Heart right ventricle (tissue), 16 donors: Measurements from ENCODE around the gene PTPRD. TPM values are rescaled to one million over a fixed set of nuclear protein-coding genes. Genes with fewer than 3 reads are reported as not detected.
A peak's percentile ranks its signal among the peaks of the same experiment; 100 is the strongest.

Source experiments
- ATAC-seq, 8 donors: fragments of 200-7000 bp; cut with Tn5 transposase; one replicate each; pipeline ENCODE4 v1.9.1; 2020; ENCODE audit warnings: mild to moderate bottlenecking in 8 of 8, moderate library complexity in 8 of 8, moderate number of reproducible peaks in 1 of 8
- DNase-seq, 2 donors: peaks; one replicate each; pipeline ENCODE4 v3.0.0-alpha.2; 2020
- H3K27ac ChIP-seq, 10 donors: fragments of 200-600 bp; sonication (generic) in 2 of 10; one replicate each; pipeline versions ENCODE4 v1.5.0 to v1.8.0; 2020 to 2022; ENCODE audit warnings: mild to moderate bottlenecking in 3 of 10
- H3K27me3 ChIP-seq, 7 donors: fragments of 200-600 bp; one replicate each; pipeline ENCODE4 v1.8.0; 2021 to 2022; ENCODE audit warnings: mild to moderate bottlenecking in 2 of 7
- H3K36me3 ChIP-seq, 9 donors: fragments of 200-600 bp; sonication (generic) in 1 of 9; one replicate each; pipeline versions ENCODE4 v1.5.0 to v1.8.0; 2020 to 2022; ENCODE audit warnings: mild to moderate bottlenecking in 2 of 9
- H3K4me1 ChIP-seq, 9 donors: fragments of 200-600 bp; sonication (generic) in 1 of 9; one replicate each; pipeline versions ENCODE4 v1.5.0 to v1.8.0; 2020 to 2022; ENCODE audit warnings: mild to moderate bottlenecking in 4 of 9
- H3K4me3 ChIP-seq, 10 donors: fragments of 200-600 bp; sonication (generic) in 2 of 10; one replicate each; pipeline versions ENCODE4 v1.5.0 to v1.8.0; 2020 to 2022; ENCODE audit warnings: mild to moderate bottlenecking in 7 of 10, moderate library complexity in 2 of 10
- H3K9me3 ChIP-seq, 11 donors: fragments of 200-600 bp in 10 of 11; sonication (generic) in 2 of 11; one replicate each; pipeline versions ENCODE4 v1.5.0 to v1.8.0; 2013 to 2022; ENCODE audit warnings: mild to moderate bottlenecking in 2 of 11, control low read depth in 1 of 11, moderate library complexity in 1 of 11
- CTCF ChIP-seq, 9 donors: fragments of 200-600 bp; sonication (generic) in 2 of 9; IDR thresholded peaks; one replicate each; pipeline versions ENCODE4 v1.5.0 to v1.8.0; 2021 to 2022; ENCODE audit warnings: antibody characterized with exemption in 9 of 9, mild to moderate bottlenecking in 5 of 9, moderate library complexity in 1 of 9
- WGBS, 2 donors: extraction: QIAGEN DNeasy Blood & Tissue Kit; methylation state at CpG; one replicate each; pipeline ENCODE4 v1.1.7; 2013; ENCODE audit warnings: inconsistent platforms in 1 of 2; 5-methylcytosine and 5-hydroxymethylcytosine counted together
- intact Hi-C, 10 donors: fragments of 100-400 bp; cut with DNase I; formaldehyde crosslinking; loops; one replicate each; pipeline versions ENCODE4 v1.11.1 to v1.14.2; 2022
- polyA plus RNA-seq, 2 donors: library from polyadenylated mRNA; stranded (reverse); fragments of 200-250 nt; gene quantifications; one replicate each; pipeline ENCODE4 v1.2.3, GENCODE V29; 2013
- total RNA-seq, 10 donors: library from RNA; stranded (reverse); fragmentation: NEBNext Ultra II Directional in 3 of 10; extraction: Animal tissue kit (Norgen Biotek cat#: 25700) in 3 of 10; gene quantifications; one replicate each; pipeline versions ENCODE4 v1.2.1 to v1.2.4, GENCODE V29; 2021 to 2023
- donor health status: Arrhythmogenic right ventricular cardiomyopathy.
- donor health status: ischemic (EF 13 %, LVEDD 7.1; RV severe dilation, severe dysfunction).
- donor health status: healthy with polysubstance abuse.
- donor health status: DM: no; HTN: yes; CAD: no.
- donor health status: DM: no; HTN: no; CAD: no.
- donor health status: ischemic (EF 25% LVEDD 6.9; RV normal size, moderate dysfunction).
- donor health status: ischemic (EF 25% LVEDD 5.7; RV mildly dilated, moderate dysfunction).
- donor health status: healthy.
- donor health status: DM: yes; HTN: yes; CAD: no.
- donor health status: Ischemic cardiomyopathy.
- donor health status: ischemic (EF 35%, LVEDD 5.7; RV mildly dilated, moderate dysfunction).
- donor health status: nonischemic (EF 11% LVEDD 7.7; RV severe dilation, severe dysfunction).
- donor health status: DM: yes; HTN: yes; CAD: no.
- donor health status: PGD.
- donor health status: ischemic (EF 29% LVEDD 5.4; RV normal size, mild dysfunction).
- donor health status: nonischemic (EF 23%, LVEDD 6.1; RV moderate dilation, normal function).

Gene PTPRD
- total and polyA plus RNA-seq, 12 donors: 1.4 to 25.2 (median 13.0) TPM

- Histone ChIP-seq H3K9me3 (peaks cover 0 to 3% (median 0%) of the 10 kb centered on the region in 11 donors), H3K36me3 (no peaks in the 10 kb centered on the region), H3K27ac (no peak overlapping the region), H3K27me3 (no peaks in the 10 kb centered on the region), H3K4me3 (no peak overlapping the region), H3K4me1 (peaks cover 0 to 4% (median 0%) of the 10 kb centered on the region in 9 donors)
- intact Hi-C loops: no loop called here
- DNase-seq (no peak), ATAC-seq (no peak)
- no peak for TF ChIP-seq CTCF (IDR thresholded peaks at IDR 0.05)
- 13 to 21% methylated on average over 3 of the region's 3 CpGs for WGBS, 2 donors
These were observed 358.5 kb downstream of the PTPRD start for GRCh38 chr9:10254338-10254737.

GRCh38 chr9:10253341-10253740, 359.5 kb downstream of the PTPRD start:
- TF ChIP-seq CTCF (IDR thresholded peaks at IDR 0.05): no peak
- no peak overlapping the region for H3K27ac ChIP-seq
- H3K27me3 ChIP-seq: no peaks in the 10 kb centered on the region
- no peaks in the 10 kb centered on the region for H3K9me3 ChIP-seq
- peaks cover 0 to 4% (median 0%) of the 10 kb centered on the region in 9 donors for H3K4me1 ChIP-seq
- no peak overlapping the region for H3K4me3 ChIP-seq
- intact Hi-C loops: no loop called here
- DNase-seq (no peak), ATAC-seq (no peak)
- no peaks in the 10 kb centered on the region for H3K36me3 ChIP-seq
- 90 to 98% methylated on average over 4 of the region's 4 CpGs for WGBS, 2 donors

- Histone ChIP-seq H3K9me3 (no peaks in the 10 kb centered on the region), H3K36me3 (no peaks in the 10 kb centered on the region), H3K27ac (peak overlapping the region in 4 of 10 donors; percentile 6 to 61 (median 46)), H3K4me1 (peaks cover 0 to 4% (median 0%) of the 10 kb centered on the region in 9 donors), H3K27me3 (no peaks in the 10 kb centered on the region), H3K4me3 (no peak overlapping the region)
- 41 to 47% methylated on average over 2 of the region's 2 CpGs for WGBS, 2 donors
- intact Hi-C loops: no loop called here
- ATAC-seq: peak; percentile 72 to 98 (median 94)
- TF ChIP-seq CTCF (IDR thresholded peaks at IDR 0.05): no peak
- DNase-seq: peak; percentile 54 to 78
These were observed 360.6 kb downstream of the PTPRD start for GRCh38 chr9:10252174-10252573.

GRCh38 chr9:10251490-10251889, 361.3 kb downstream of the PTPRD start:
- H3K4me3 ChIP-seq: no peak overlapping the region
- intact Hi-C loops: no loop called here

More at GRCh38 chr9:10251490-10251889, 361.3 kb downstream of the PTPRD start:
- Histone ChIP-seq H3K9me3 (no peaks in the 10 kb centered on the region), H3K36me3 (no peaks in the 10 kb centered on the region), H3K27me3 (no peaks in the 10 kb centered on the region), H3K4me1 (peaks cover 0 to 4% (median 0%) of the 10 kb centered on the region in 9 donors), H3K27ac (peak overlapping the region in 6 of 10 donors; percentile 6 to 61 (median 38))
- 65 to 66% methylated on average over 1 of the region's 1 CpG for WGBS, 2 donors
- no peak for TF ChIP-seq CTCF (IDR thresholded peaks at IDR 0.05)
- peak in 7 of 8 donors; percentile 38 to 85 (median 75) for ATAC-seq
- no peak for DNase-seq
